Ramos (cell line): ENCODE data around the gene LYVE1.
"Not testable (repeated sequence)": the region's sequence is repeated elsewhere in the genome, so short reads cannot be mapped to it uniquely, and the experiment has no call there.

Source experiments
- in situ Hi-C: fragments of 300-500 bp; cut with MboI; formaldehyde crosslinking; loops from one replicate; pipeline ENCODE4 v1.14.3; 2022; ENCODE audit warnings: low sequenced_read_pairs; ENCODE audit not compliant: unreplicated experiment

Gene LYVE1

GRCh38 chr11:10568486-10568941 lies at the start of gene LYVE1:
LYVE1 (minus strand) TSS chr11:10568665; CDS start chr11:10568532, 133 bp downstream.
- in situ Hi-C loops: no loop called here

- in situ Hi-C loops: no loop called here
These were observed 49.1 kb upstream of the LYVE1 start for GRCh38 chr11:10617551-10617950.

GRCh38 chr11:10611979-10612862 lies 43.8 kb upstream of the LYVE1 start:
- in situ Hi-C loops: no loop called here

GRCh38 chr11:10609636-10610035 lies 41.2 kb upstream of the LYVE1 start:
- in situ Hi-C loops: no loop called here

GRCh38 chr11:10608584-10608983 lies 40.1 kb upstream of the LYVE1 start:
- in situ Hi-C loops: no loop called here

- in situ Hi-C loops: no loop called here
These were observed 39.1 kb upstream of the LYVE1 start for GRCh38 chr11:10607462-10608132.

GRCh38 chr11:10606536-10607208 lies 38.2 kb upstream of the LYVE1 start:
- in situ Hi-C loops: no loop called here

GRCh38 chr11:10605941-10606381 lies 37.5 kb upstream of the LYVE1 start:
- in situ Hi-C loops: no loop called here

GRCh38 chr11:10604798-10605197 lies 36.3 kb upstream of the LYVE1 start:
- in situ Hi-C loops: no loop called here

- in situ Hi-C loops: no loop called here
These were observed 35.9 kb upstream of the LYVE1 start for GRCh38 chr11:10604340-10604748.

GRCh38 chr11:10603721-10604297 lies 35.3 kb upstream of the LYVE1 start:
- in situ Hi-C loops: no loop called here

- in situ Hi-C loops: no loop called here
These were observed 34.5 kb upstream of the LYVE1 start for GRCh38 chr11:10602945-10603344.

- in situ Hi-C loops: no loop called here
These were observed 33.9 kb upstream of the LYVE1 start for GRCh38 chr11:10602366-10602765.

- in situ Hi-C loops: no loop called here
These were observed 33.4 kb upstream of the LYVE1 start for GRCh38 chr11:10601837-10602236.

- in situ Hi-C loops: no loop called here
These were observed 32.2 kb upstream of the LYVE1 start for GRCh38 chr11:10600570-10601248.

- in situ Hi-C loops: no loop called here
These were observed 31.1 kb upstream of the LYVE1 start for GRCh38 chr11:10599388-10600175.

- in situ Hi-C loops: no loop called here
These were observed 30.4 kb upstream of the LYVE1 start for GRCh38 chr11:10598816-10599215.

- in situ Hi-C loops: no loop called here
These were observed 29.4 kb upstream of the LYVE1 start for GRCh38 chr11:10597877-10598351.

- in situ Hi-C loops: not testable (repeated sequence)
These were observed 27.4 kb upstream of the LYVE1 start for GRCh38 chr11:10595840-10596239.
